Amniotic stem cell (primary cell): ENCODE data around the gene PAXX.
"Not testable (repeated sequence)": the region's sequence is repeated elsewhere in the genome, so short reads cannot be mapped to it uniquely, and the experiment has no call there.

ENCODE experiments used
- DNase-seq: peaks from one replicate; lab custom pipeline; 2025; lab: John Stamatoyannopoulos, UW

Gene PAXX

DNA sequence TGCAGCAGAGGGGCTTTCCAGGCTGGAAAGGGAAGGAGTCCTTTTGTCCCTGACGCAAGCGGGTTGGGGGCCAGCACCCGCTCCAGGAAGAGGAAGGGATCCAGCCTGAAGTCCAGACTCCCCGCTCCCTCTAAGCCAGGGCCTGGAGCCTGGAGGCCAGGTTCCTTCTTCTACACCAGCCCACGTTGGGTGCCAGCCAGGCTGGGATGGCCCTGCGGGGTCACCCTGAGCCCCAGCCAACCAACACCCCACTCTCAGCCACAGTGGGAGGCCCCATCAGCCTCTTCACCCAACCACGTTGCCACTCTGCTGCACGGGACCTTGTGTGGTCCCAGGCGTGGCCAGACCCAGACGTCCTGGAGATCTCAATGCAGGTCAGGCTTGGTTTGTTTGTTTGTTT lies 40.6 kb downstream of the PAXX start:
- DNase-seq: no peak

GRCh38 chr9:137033481-137033880 lies 41.3 kb downstream of the PAXX start:
- DNase-seq: not testable (repeated sequence)

DNA sequence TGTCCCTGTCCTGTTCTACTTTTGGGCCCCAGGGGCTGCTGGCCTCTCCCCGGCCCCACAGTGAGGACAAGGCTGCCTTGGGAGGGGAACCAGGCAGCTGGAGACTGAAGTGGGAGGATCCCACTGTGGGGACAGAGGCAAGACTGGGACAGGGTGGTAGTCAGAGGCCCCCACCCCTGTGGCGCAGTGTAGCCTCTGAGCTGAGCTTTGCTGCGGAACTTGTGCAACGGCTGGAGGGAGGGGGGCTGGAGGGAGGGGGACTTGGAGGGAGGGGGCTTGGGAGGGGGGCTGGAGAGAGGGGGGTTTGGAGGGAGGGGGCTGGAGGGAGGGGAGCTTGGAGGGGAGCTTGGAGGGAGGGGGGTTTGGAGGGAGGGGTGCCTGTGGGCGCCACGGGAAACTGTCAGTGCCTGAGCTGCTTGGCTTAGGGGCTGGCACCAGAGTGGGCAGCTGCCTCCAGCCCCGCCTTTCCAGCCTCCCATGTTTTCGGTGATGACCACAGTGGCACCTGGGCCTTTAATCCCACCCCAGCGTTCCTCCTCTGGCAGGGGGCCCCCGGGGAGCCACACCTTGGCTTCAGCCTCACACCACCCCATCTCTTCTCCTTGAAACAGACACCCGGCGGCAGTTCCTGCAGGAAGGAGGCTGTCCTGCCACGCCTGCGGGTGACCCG lies 42.0 kb downstream of the PAXX start:
- DNase-seq: no peak

- DNase-seq: peak; percentile 57
These were observed 42.7 kb downstream of the PAXX start for GRCh38 chr9:137034709-137035506.

GRCh38 chr9:137035507-137035834 lies 43.2 kb downstream of the PAXX start:
- DNase-seq: no peak

GRCh38 chr9:137035937-137036336 lies 43.7 kb downstream of the PAXX start:
- DNase-seq: no peak

DNA sequence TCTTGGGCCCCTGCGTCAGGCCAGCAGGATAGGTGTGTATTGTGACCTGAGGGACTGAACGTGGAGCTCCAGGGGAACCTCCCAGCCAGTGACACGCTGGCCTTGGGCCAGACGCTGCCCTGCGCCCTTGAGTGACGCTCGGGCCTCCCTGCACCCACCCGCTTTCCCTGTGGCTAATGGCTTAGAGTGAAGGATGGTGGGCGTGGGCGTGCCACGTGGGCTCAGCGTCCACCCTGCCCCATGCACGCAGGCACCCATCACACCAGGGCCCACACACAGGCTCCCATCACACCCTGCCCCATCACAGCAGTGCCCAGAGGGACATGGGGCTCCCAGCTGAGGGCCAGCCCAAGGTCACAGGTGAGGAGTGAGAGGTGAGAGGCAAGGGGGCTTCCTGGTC lies 44.8 kb downstream of the PAXX start:
- DNase-seq: no peak

GRCh38 chr9:137037483-137037882 lies 45.3 kb downstream of the PAXX start:
- DNase-seq: no peak

DNA sequence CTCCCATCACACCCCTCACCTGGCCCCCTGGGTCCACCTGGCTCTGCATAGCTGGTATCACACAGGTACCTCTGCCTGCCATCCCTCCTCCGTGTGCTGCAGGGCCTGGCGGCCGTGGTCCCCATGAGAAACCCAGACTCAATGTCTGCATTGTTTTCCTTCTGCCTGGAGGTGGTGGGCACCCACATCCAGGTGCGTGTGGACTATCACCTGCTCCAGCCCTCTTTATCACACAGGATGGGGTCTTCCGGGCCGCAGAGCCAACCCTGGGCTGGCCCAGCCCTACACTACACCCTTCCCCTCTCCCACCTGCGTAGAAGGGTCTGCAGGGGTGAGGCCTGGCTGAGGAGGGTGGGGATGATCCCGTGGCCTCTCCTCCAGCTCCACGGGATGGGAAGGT lies 46.7 kb downstream of the PAXX start:
- no peak for DNase-seq

DNA sequence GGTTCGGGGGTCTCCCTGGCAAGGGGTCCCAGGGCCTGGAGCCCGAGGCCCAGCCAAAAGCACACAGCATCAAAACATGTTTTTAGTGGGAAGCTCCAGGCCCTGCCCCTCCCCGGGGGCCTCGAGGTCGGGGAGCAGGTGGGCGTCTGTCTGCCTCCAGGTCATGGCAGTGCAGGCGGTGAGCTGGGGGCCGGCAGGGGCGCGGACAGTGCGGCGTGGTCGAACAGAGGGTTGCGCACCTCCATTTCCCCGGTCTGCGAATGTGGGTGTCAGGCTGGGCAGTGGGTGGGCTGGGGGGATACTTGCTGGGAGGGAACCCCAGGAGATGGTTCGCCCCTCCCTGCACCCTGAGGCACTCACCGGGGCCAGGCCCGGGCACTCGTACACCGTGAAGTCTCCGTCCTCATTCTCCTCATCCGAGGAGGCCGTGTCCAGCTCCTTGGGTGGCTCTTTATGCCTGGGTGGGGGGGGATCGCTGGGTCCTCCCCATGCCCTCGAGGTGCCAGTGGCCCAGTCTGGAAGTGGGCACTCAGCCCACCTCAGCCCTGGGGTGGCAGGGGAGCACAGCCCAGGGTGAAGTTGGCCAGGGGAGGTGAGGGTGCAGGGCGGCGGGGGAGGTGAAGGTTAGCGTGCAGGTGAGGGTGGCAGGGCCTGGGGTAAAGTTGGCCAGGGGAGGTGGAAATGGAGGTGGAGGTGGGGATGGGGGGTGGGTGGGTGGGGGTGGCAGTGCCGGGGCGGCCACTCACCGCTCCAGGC lies 47.6 kb downstream of the PAXX start:
- no peak for DNase-seq

- no peak for DNase-seq
These were observed 48.3 kb downstream of the PAXX start for GRCh38 chr9:137040568-137040967.

GRCh38 chr9:137041124-137041523 lies 48.9 kb downstream of the PAXX start:
- no peak for DNase-seq

- DNase-seq: no peak
These were observed 50.8 kb downstream of the PAXX start for GRCh38 chr9:137042751-137043727.
